OCI-LY1 (cell line): ENCODE results near the gene DNAI7.

Experiments used
- H2AFZ ChIP-seq: fragments of 200-600 bp; sonication (generic), shearing (Covaris generic); 2 replicates; pipeline ENCODE4 v1.6.0; 2014; ENCODE audit warnings: antibody characterized with exemption, mild to moderate bottlenecking, low read length
- H3F3A ChIP-seq: fragments of 200-600 bp; sonication (generic), shearing (Covaris generic); 2 replicates; pipeline ENCODE4 v1.6.0; 2014; ENCODE audit warnings: mild to moderate bottlenecking, antibody characterized with exemption, low read length, moderate library complexity; ENCODE audit not compliant: insufficient read depth
- H3K27ac ChIP-seq: fragments of 200-600 bp; sonication (generic); 2 replicates; pipeline ENCODE4 v1.5.1; 2014; ENCODE audit warnings: low read length, mixed run types, mild to moderate bottlenecking, low read depth; ENCODE audit not compliant: poor library complexity, severe bottlenecking
- H3K27me3 ChIP-seq: fragments of 200-600 bp; sonication (generic); 2 replicates; pipeline ENCODE4 v1.6.0; 2014; ENCODE audit warnings: antibody characterized with exemption, mild to moderate bottlenecking, low read length, moderate library complexity; ENCODE audit not compliant: insufficient read depth
- H3K36me3 ChIP-seq: fragments of 200-600 bp; sonication (generic); 2 replicates; pipeline ENCODE4 v1.6.1; 2014; ENCODE audit warnings: mild to moderate bottlenecking, antibody characterized with exemption, low read length, moderate library complexity, mixed read lengths; ENCODE audit not compliant: insufficient read depth
- H3K4me1 ChIP-seq: fragments of 200-600 bp; sonication (generic); 2 replicates; pipeline ENCODE4 v1.5.1; 2014; ENCODE audit warnings: mild to moderate bottlenecking, low read length, moderate library complexity; ENCODE audit not compliant: insufficient read depth, severe bottlenecking
- H3K4me2 ChIP-seq: fragments of 200-600 bp; sonication (generic), shearing (Covaris generic); 2 replicates; pipeline ENCODE4 v1.6.1; 2014; ENCODE audit warnings: low read length
- H3K4me3 ChIP-seq: fragments of 200-600 bp; sonication (generic); 2 replicates; pipeline ENCODE4 v1.5.1; 2014; ENCODE audit warnings: low read length, low read depth, mild to moderate bottlenecking, mixed read lengths; ENCODE audit not compliant: poor library complexity, severe bottlenecking
- H3K79me2 ChIP-seq: fragments of 200-600 bp; shearing (Covaris generic); 2 replicates; pipeline ENCODE4 v1.6.1; 2016; ENCODE audit warnings: mixed run types, low read length, mixed read lengths; ENCODE audit not compliant: insufficient read depth
- H3K9ac ChIP-seq: fragments of 200-600 bp; sonication (generic), shearing (Covaris generic); 2 replicates; pipeline ENCODE4 v1.6.1; 2014; ENCODE audit warnings: mild to moderate bottlenecking, low read length, mixed read lengths
- H3K9me2 ChIP-seq: fragments of 200-600 bp; sonication (generic), shearing (Covaris generic); 2 replicates; pipeline ENCODE4 v1.6.1; 2014; ENCODE audit warnings: low read depth, mild to moderate bottlenecking, low read length, mixed read lengths
- H3K9me3 ChIP-seq: fragments of 200-600 bp; shearing (Covaris generic); 2 replicates; pipeline ENCODE4 v1.6.1; 2014; ENCODE audit warnings: low read length, mixed read lengths
- H4K20me1 ChIP-seq: fragments of 200-600 bp; sonication (generic), shearing (Covaris generic); 2 replicates; pipeline ENCODE4 v1.6.0; 2016; ENCODE audit warnings: mild to moderate bottlenecking, low read length; ENCODE audit not compliant: insufficient read depth
- EZH2 ChIP-seq: fragments of 200-600 bp; sonication (generic), shearing (Covaris generic); IDR thresholded peaks from 2 replicates; pipeline ENCODE4 v1.8.0; 2017; ENCODE audit warnings: borderline replicate concordance, mixed run types, mild to moderate bottlenecking, antibody characterized with exemption, low read length, moderate library complexity, mixed read lengths
- TF ChIP-seq, protein P1 (sequence below): fragments of 200-600 bp; sonication (generic), shearing (Covaris generic); IDR thresholded peaks from 2 replicates; pipeline ENCODE4 v1.5.1; 2017; ENCODE audit warnings: mild to moderate bottlenecking, antibody characterized with exemption, low read length, moderate library complexity, mixed read lengths

Gene DNAI7

DNA sequence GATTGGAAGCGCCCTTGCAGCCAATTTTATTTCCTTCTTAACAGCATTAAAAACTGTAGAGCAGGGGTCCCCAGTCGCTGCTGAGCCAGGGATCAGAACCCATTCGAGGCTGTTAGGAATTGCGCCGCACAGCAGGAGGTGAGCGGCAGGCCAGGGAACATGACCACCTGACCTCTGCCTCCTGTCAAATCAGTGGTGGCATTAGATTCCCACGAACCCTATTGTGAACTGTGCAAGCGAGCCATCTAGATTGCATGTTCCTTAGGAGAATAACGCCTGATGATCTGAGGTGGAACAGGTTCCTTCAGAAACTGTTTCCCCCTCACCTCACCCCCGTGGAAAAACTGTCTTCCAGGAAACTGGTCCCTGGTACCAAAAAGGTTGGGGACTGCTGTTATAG is 107.4 kb downstream of the DNAI7 start:
- Histone ChIP-seq H3F3A (0 out of 2 replicates have a peak, but pooled peaks cover 6% of the 10 kb centered on the region), H3K36me3 (peaks cover 98% of the 10 kb centered on the region), H2AFZ (no peak overlapping the region), H3K79me2 (no peaks in the 10 kb centered on the region; the same call in 1 of the 2 replicates), H3K4me3 (no peak overlapping the region), H3K4me1 (peaks cover 13% of the 10 kb centered on the region), H3K27me3 (no peaks in the 10 kb centered on the region), H3K27ac (peak overlapping the region; percentile 16), H3K4me2 (no peak overlapping the region), H3K9ac (no peak overlapping the region), H3K9me2 (no peaks in the 10 kb centered on the region), H3K9me3 (no peaks in the 10 kb centered on the region), H4K20me1 (no peaks in the 10 kb centered on the region)
- no peak for TF ChIP-seq EZH2
- TF ChIP-seq, protein P1, sequence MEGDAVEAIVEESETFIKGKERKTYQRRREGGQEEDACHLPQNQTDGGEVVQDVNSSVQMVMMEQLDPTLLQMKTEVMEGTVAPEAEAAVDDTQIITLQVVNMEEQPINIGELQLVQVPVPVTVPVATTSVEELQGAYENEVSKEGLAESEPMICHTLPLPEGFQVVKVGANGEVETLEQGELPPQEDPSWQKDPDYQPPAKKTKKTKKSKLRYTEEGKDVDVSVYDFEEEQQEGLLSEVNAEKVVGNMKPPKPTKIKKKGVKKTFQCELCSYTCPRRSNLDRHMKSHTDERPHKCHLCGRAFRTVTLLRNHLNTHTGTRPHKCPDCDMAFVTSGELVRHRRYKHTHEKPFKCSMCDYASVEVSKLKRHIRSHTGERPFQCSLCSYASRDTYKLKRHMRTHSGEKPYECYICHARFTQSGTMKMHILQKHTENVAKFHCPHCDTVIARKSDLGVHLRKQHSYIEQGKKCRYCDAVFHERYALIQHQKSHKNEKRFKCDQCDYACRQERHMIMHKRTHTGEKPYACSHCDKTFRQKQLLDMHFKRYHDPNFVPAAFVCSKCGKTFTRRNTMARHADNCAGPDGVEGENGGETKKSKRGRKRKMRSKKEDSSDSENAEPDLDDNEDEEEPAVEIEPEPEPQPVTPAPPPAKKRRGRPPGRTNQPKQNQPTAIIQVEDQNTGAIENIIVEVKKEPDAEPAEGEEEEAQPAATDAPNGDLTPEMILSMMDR = no peak

DNA sequence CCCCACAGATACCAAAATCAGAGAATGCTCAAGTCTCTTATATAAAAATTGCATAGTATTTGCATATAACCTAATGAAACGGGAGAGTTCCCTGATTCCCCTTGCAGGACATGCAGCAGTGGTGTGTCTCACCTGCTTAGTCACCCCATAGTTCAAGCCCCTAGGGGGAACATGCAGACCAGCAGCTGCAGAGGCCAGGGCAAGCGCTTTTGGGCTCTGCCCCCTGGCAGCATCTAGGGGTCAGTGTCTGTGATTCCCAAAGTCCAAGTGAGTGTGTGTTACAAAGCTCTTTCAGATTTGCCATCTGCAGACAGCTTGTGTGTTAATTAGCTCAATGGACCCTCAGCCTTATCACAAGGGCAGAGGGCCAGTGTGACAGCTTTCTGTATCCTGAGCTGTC is 110.1 kb downstream of the DNAI7 start:
- H3F3A ChIP-seq = peaks cover 6% of the 10 kb centered on the region; the same call in 1 of the 2 replicates
- no peaks in the 10 kb centered on the region for H3K79me2 ChIP-seq
- H3K36me3 ChIP-seq = peaks cover 100% of the 10 kb centered on the region
- TF ChIP-seq, protein P1 = no peak
- no peak for TF ChIP-seq EZH2
- no peaks in the 10 kb centered on the region for H3K9me2 ChIP-seq
- no peaks in the 10 kb centered on the region for H4K20me1 ChIP-seq
- H3K27ac ChIP-seq = no peak overlapping the region
- no peak overlapping the region for H3K4me2 ChIP-seq
- no peak overlapping the region for H3K4me3 ChIP-seq
- no peaks in the 10 kb centered on the region for H3K9me3 ChIP-seq
- H3K4me1 ChIP-seq = peaks cover 13% of the 10 kb centered on the region
- H3K27me3 ChIP-seq = no peaks in the 10 kb centered on the region
- H3K9ac ChIP-seq = no peak overlapping the region
- H2AFZ ChIP-seq = no peak overlapping the region

DNA sequence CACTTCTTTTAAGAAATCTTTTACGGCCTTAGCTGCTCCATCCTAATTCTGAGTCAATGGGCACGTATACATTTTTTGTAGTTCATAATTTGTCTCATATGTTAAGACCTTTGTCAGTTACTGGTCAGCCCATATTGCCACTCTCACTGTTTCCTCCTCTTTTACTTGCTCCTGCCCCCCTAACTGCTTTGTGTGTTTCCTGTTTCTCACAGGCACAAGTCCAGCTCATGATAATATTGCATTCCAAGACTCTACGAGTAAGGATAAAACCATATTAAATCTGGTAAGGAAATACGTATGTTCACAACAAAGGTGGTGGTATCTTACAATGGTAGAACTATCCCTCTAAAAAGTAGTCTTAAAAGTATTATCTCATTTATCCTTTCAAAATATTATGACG is 111.7 kb downstream of the DNAI7 start:
- Histone ChIP-seq H3K27ac (no peak overlapping the region), H2AFZ (no peak overlapping the region), H3K4me3 (no peak overlapping the region), H3K9me2 (no peaks in the 10 kb centered on the region), H3K4me2 (no peak overlapping the region), H3K36me3 (peaks cover 99% of the 10 kb centered on the region), H3K4me1 (peaks cover 5% of the 10 kb centered on the region), H3K79me2 (no peaks in the 10 kb centered on the region; the same call in 1 of the 2 replicates), H4K20me1 (no peaks in the 10 kb centered on the region), H3F3A (peaks cover 1% of the 10 kb centered on the region; the same call in 1 of the 2 replicates), H3K27me3 (no peaks in the 10 kb centered on the region), H3K9ac (no peak overlapping the region), H3K9me3 (no peaks in the 10 kb centered on the region)
- TF ChIP-seq, protein P1 = no peak
- TF ChIP-seq EZH2 = no peak
